Fibroblast of lung (primary cell): ENCODE results near the gene GJD3. TPM values are rescaled to one million over a fixed set of nuclear protein-coding genes. Genes with fewer than 3 reads are reported as not detected.
A peak's percentile ranks its signal among the peaks of the same experiment; 100 is the strongest.
"Not testable (repeated sequence)": the region's sequence is repeated elsewhere in the genome, so short reads cannot be mapped to it uniquely, and the experiment has no call there.

Experiments used
- DNase-seq, 2 donors: peaks; one replicate each; pipeline versions ENCODE4 v3.0.0 to v3.0.0-alpha.2; 2010; ENCODE audit warnings: low read depth in 2 of 2
- H2AFZ ChIP-seq: 2 replicates; pipeline ENCODE4 v1.5.1; 2012; ENCODE audit warnings: low read length, control low read depth, inconsistent platforms
- H3K27ac ChIP-seq: 2 replicates; pipeline ENCODE4 v1.5.1; 2011; ENCODE audit warnings: low read length, control low read depth; ENCODE audit not compliant: insufficient read depth
- H3K27me3 ChIP-seq: 2 replicates; pipeline ENCODE4 v1.5.1; 2011; ENCODE audit warnings: mild to moderate bottlenecking, low read length; ENCODE audit not compliant: control insufficient read depth, insufficient read depth
- H3K36me3 ChIP-seq: 2 replicates; pipeline ENCODE4 v1.5.1; 2011; ENCODE audit warnings: low read length; ENCODE audit not compliant: control insufficient read depth, insufficient read depth
- H3K4me1 ChIP-seq: 2 replicates; pipeline ENCODE4 v1.5.1; 2011; ENCODE audit warnings: low read length; ENCODE audit not compliant: control insufficient read depth, insufficient read depth; ENCODE audit errors: extremely low read depth
- H3K4me2 ChIP-seq: 2 replicates; pipeline ENCODE4 v1.5.1; 2011; ENCODE audit warnings: low read length, control low read depth; ENCODE audit not compliant: insufficient read depth; ENCODE audit errors: extremely low read depth
- H3K4me3 ChIP-seq, 4 experiments: fragments of 200-600 bp in 1 of 4; sonication (generic) in 1 of 4; replicated peaks in 1 of 4; 2 replicates each; pipeline ENCODE4 v1.5.1; 2011 to 2016; ENCODE audit warnings: low read length in 4 of 4, low read depth in 3 of 4, mild to moderate bottlenecking in 3 of 4, control low read depth in 2 of 4, inconsistent platforms in 1 of 4, mixed read lengths in 1 of 4; ENCODE audit not compliant: insufficient read depth in 1 of 4; ENCODE audit errors: control extremely low read depth in 1 of 4
- H3K79me2 ChIP-seq: 2 replicates; pipeline ENCODE4 v1.5.1; 2012; ENCODE audit warnings: mild to moderate bottlenecking, low read length, inconsistent platforms; ENCODE audit not compliant: control insufficient read depth, insufficient read depth
- H3K9ac ChIP-seq: 2 replicates; pipeline ENCODE4 v1.5.1; 2011; ENCODE audit warnings: mild to moderate bottlenecking, low read length, control low read depth; ENCODE audit not compliant: insufficient read depth
- H3K9me3 ChIP-seq: 2 replicates; pipeline ENCODE4 v1.5.1; 2012; ENCODE audit warnings: low read depth, low read length; ENCODE audit not compliant: control insufficient read depth, insufficient read depth
- H4K20me1 ChIP-seq: 2 replicates; pipeline ENCODE4 v1.5.1; 2011; ENCODE audit warnings: low read length; ENCODE audit not compliant: control insufficient read depth, insufficient read depth; ENCODE audit errors: extremely low read depth
- EZH2 ChIP-seq: IDR thresholded peaks from 2 replicates; pipeline ENCODE4 v1.5.1; 2012; ENCODE audit warnings: low read length, control low read depth, mild to moderate bottlenecking; ENCODE audit errors: missing control alignments
- polyA plus RNA-seq, 2 donors: library from polyadenylated mRNA; depleted of rRNA in 1 of 2; stranded (reverse) in 1 of 2; unstranded in 1 of 2; fragments of >200 nt; gene quantifications; 2 replicates each; pipeline ENCODE4 v1.2.1, GENCODE V29; 2011 to 2012; ENCODE audit warnings: missing spikeins in 1 of 2
- total RNA-seq: library from RNA; depleted of rRNA; stranded (reverse); fragments of >200 nt; gene quantifications from 2 replicates; pipeline ENCODE4 v1.2.1, GENCODE V29; 2014
- TF ChIP-seq, protein P1 (sequence below), 2 donors: IDR thresholded peaks in 1 of 2; conservative IDR thresholded peaks in 1 of 2; 1 replicate in 1 of 2; 2 replicates in 1 of 2; pipeline ENCODE4 v1.5.1; 2011 to 2012; ENCODE audit warnings: low read length in 2 of 2, control low read depth in 1 of 2, inconsistent platforms in 1 of 2, low read depth in 1 of 2, mild to moderate bottlenecking in 1 of 2

The GJD3 gene
- total and polyA plus RNA-seq, 2 donors (not counting 1 experiment from before 2014, with no cell fraction given): 0.99 to 4.3 TPM

DNA sequence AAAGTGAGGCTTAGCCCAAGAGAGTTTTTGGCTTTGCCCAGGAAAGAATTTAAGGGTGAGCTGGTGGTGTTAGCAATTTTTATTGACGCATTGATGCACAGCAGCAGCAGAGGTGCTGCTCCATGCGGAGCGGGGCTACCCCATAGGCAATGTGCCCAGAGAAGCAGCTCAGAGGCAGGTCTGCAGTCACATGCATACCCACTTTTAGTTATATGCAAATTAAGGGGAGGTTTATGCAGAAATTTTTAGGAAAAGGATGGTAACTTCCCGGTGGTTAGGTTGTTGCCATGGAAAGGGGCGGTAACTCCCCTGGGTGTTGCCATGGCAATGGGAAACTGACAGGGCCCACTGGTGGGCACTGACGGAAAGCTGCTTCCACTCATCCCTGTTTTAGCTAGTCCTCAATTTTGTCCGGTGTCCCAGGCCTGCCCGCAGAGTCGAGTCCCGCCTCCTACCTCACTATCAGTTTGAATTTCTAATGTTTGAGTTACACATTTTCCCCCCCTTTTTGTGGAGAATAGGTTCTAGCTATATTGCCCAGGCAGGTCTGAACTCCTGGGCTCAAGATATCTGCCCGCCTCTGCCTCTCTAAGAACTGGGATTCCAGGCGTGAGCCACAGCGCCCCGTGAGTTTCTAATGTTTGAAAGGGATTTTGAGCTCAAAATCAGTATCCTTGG lies 10.4 kb upstream of the GJD3 start:
- Histone ChIP-seq H3K27me3 (no peaks in the 10 kb centered on the region), H4K20me1 (no peaks in the 10 kb centered on the region), H3K4me2 (no peak overlapping the region), H3K27ac (no peak overlapping the region), H3K79me2 (no peaks in the 10 kb centered on the region), H2AFZ (no peak overlapping the region), H3K9me3 (no peaks in the 10 kb centered on the region), H3K9ac (no peak overlapping the region), H3K36me3 (no peaks in the 10 kb centered on the region), H3K4me3 (no peak overlapping the region), H3K4me1 (no peaks in the 10 kb centered on the region)
- no peak for TF ChIP-seq EZH2
- TF ChIP-seq, protein P1, sequence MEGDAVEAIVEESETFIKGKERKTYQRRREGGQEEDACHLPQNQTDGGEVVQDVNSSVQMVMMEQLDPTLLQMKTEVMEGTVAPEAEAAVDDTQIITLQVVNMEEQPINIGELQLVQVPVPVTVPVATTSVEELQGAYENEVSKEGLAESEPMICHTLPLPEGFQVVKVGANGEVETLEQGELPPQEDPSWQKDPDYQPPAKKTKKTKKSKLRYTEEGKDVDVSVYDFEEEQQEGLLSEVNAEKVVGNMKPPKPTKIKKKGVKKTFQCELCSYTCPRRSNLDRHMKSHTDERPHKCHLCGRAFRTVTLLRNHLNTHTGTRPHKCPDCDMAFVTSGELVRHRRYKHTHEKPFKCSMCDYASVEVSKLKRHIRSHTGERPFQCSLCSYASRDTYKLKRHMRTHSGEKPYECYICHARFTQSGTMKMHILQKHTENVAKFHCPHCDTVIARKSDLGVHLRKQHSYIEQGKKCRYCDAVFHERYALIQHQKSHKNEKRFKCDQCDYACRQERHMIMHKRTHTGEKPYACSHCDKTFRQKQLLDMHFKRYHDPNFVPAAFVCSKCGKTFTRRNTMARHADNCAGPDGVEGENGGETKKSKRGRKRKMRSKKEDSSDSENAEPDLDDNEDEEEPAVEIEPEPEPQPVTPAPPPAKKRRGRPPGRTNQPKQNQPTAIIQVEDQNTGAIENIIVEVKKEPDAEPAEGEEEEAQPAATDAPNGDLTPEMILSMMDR (conservative IDR thresholded peaks at IDR 0.05 in 1 of 2, IDR thresholded peaks at IDR 0.05 in 1 of 2; ENCODE audit: low read depth in 1 of 2, low read length in 2 of 2): no peak
- no peak for DNase-seq

DNA sequence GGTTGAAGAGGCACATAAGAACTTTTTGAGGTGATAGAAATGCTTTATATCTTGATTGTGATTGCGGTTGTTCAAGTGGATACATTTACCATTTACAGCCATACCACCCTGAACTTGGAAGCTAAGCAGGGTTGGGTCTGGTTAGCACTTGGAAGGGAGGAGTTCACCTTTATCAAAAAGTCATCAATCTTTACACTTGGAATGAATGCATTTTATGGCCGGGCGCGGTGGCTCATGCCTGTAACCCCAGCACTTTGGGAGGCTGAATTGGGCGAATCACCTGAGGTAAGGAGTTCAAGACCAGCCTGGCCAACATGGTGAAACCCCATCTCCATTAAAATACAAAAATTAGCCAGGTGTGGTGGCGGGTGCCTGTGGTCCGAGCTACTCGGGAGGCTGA lies 9.5 kb upstream of the GJD3 start:
- H3K27ac ChIP-seq: no peak overlapping the region
- no peak overlapping the region for H2AFZ ChIP-seq
- no peak overlapping the region for H3K4me2 ChIP-seq
- TF ChIP-seq, protein P1 (conservative IDR thresholded peaks at IDR 0.05 in 1 of 2, IDR thresholded peaks at IDR 0.05 in 1 of 2; ENCODE audit: low read depth in 1 of 2, low read length in 2 of 2): no peak
- TF ChIP-seq EZH2: no peak
- no peak overlapping the region for H3K4me3 ChIP-seq
- no peaks in the 10 kb centered on the region for H3K4me1 ChIP-seq
- no peaks in the 10 kb centered on the region for H3K27me3 ChIP-seq
- no peak overlapping the region for H3K9ac ChIP-seq
- no peak for DNase-seq
- no peaks in the 10 kb centered on the region for H3K36me3 ChIP-seq
- H4K20me1 ChIP-seq: no peaks in the 10 kb centered on the region
- no peaks in the 10 kb centered on the region for H3K9me3 ChIP-seq
- H3K79me2 ChIP-seq: no peaks in the 10 kb centered on the region

DNA sequence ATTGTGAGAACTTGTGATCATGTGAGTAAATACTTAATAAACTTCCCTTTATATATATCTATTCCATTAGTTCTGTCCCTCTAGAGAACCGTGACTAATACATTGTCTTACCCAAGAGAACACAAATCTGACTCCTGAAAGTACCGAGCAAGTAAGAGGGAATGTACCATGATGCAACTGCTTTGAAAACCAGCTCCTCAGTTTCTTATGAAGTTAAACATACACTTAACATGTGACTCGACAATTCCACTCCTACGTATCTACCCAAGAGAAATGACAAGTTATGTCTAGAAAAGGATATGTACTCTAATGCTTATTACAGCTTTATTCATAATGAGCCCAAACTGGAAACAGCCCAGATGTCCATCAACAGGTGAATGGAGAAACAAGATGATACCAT lies 8.8 kb upstream of the GJD3 start:
- no peak overlapping the region for H3K27ac ChIP-seq
- H3K27me3 ChIP-seq: no peaks in the 10 kb centered on the region
- no peaks in the 10 kb centered on the region for H3K9me3 ChIP-seq
- H4K20me1 ChIP-seq: no peaks in the 10 kb centered on the region
- TF ChIP-seq, protein P1 (conservative IDR thresholded peaks at IDR 0.05 in 1 of 2, IDR thresholded peaks at IDR 0.05 in 1 of 2; ENCODE audit: low read depth in 1 of 2, low read length in 2 of 2): no peak
- TF ChIP-seq EZH2: no peak
- no peak overlapping the region for H3K4me2 ChIP-seq
- no peak overlapping the region for H3K4me3 ChIP-seq
- no peaks in the 10 kb centered on the region for H3K4me1 ChIP-seq
- no peaks in the 10 kb centered on the region for H3K36me3 ChIP-seq
- H3K79me2 ChIP-seq: no peaks in the 10 kb centered on the region
- H3K9ac ChIP-seq: no peak overlapping the region
- DNase-seq: peak; percentile 22 to 84
- no peak overlapping the region for H2AFZ ChIP-seq

DNA sequence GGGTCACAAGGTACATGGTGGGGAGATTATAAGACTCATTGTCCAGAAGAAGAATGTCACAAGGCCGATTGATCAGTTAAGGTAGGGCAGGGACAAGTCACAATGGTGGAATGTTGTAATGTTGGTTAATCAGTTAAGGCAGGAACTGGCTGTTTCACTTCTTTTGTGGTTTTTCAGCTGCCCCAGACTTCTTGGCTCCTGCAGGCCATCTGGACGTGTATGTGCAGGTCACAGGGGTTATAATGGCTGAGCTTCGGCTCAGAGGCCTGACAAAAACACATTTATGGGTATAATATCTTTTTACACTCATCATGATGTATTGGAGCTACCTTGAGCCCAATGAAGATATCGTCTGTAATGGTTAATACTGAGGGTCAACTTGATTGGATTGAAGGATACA lies 8.1 kb upstream of the GJD3 start:
- H4K20me1 ChIP-seq, H3K79me2 ChIP-seq, H3K9me3 ChIP-seq, H3K4me1 ChIP-seq, H3K4me2 ChIP-seq, H2AFZ ChIP-seq, DNase-seq, H3K9ac ChIP-seq, H3K27ac ChIP-seq, H3K36me3 ChIP-seq, H3K4me3 ChIP-seq, H3K27me3 ChIP-seq: not testable (repeated sequence)
